ENCODE results near the gene ARSB.
A peak's percentile ranks its signal among the peaks of the same experiment; 100 is the strongest.
"Not testable (repeated sequence)": the region's sequence is repeated elsewhere in the genome, so short reads cannot be mapped to it uniquely, and the experiment has no call there.

Gene ARSB

GRCh38 chr5:78915170-78915569, 69.9 kb downstream of the ARSB start:
- no peaks in the 10 kb centered on the region for H3K36me3 ChIP-seq (replicated peaks; ENCODE audit: low read depth, low read length)
- H3K4me3 ChIP-seq (ENCODE audit: low read length): no peak overlapping the region
- no peaks in the 10 kb centered on the region for H3K27me3 ChIP-seq (ENCODE audit: low read depth, low read length)
- H3K9ac ChIP-seq (ENCODE audit: low read length): no peak overlapping the region
- H3K9me3 ChIP-seq (ENCODE audit: insufficient read depth, low read length): no peaks in the 10 kb centered on the region
- H4K20me1 ChIP-seq (ENCODE audit: insufficient read depth, low read length): no peaks in the 10 kb centered on the region
- no peak overlapping the region for H2AFZ ChIP-seq (ENCODE audit: low read depth, low read length)
- H3K4me1 ChIP-seq (ENCODE audit: low read length): peaks cover 21% of the 10 kb centered on the region
- no peak for TF ChIP-seq CTCF (IDR thresholded peaks at IDR 0.05; ENCODE audit: low read depth, low read length)
- no peak for TF ChIP-seq EZH2phosphoT487 (IDR thresholded peaks at IDR 0.05; ENCODE audit: low read depth)
- H3K4me2 ChIP-seq (ENCODE audit: low read length): no peak overlapping the region
- H3K79me2 ChIP-seq (ENCODE audit: low read length): no peaks in the 10 kb centered on the region
- no peak overlapping the region for H3K27ac ChIP-seq (ENCODE audit: low read length)

GRCh38 chr5:78912811-78913210, 72.3 kb downstream of the ARSB start:
- Histone ChIP-seq H3K27me3 (ENCODE audit: low read depth, low read length) (no peaks in the 10 kb centered on the region), H4K20me1 (ENCODE audit: insufficient read depth, low read length) (no peaks in the 10 kb centered on the region), H2AFZ (ENCODE audit: low read depth, low read length) (no peak overlapping the region), H3K27ac (ENCODE audit: low read length) (no peak overlapping the region), H3K79me2 (ENCODE audit: low read length) (no peaks in the 10 kb centered on the region), H3K4me2 (ENCODE audit: low read length) (peak overlapping the region; percentile 72; the same call in 1 of the 2 replicates), H3K4me1 (ENCODE audit: low read length) (peaks cover 32% of the 10 kb centered on the region), H3K9me3 (ENCODE audit: insufficient read depth, low read length) (no peaks in the 10 kb centered on the region), H3K9ac (ENCODE audit: low read length) (no peak overlapping the region), H3K36me3 (replicated peaks; ENCODE audit: low read depth, low read length) (no peaks in the 10 kb centered on the region), H3K4me3 (ENCODE audit: low read length) (no peak overlapping the region)
- TF ChIP-seq EZH2phosphoT487 (IDR thresholded peaks at IDR 0.05; ENCODE audit: low read depth) (no peak), CTCF (IDR thresholded peaks at IDR 0.05; ENCODE audit: low read depth, low read length) (no peak)

- Histone ChIP-seq H3K27ac (ENCODE audit: low read length) (0 out of 2 replicates have a peak overlapping the region, but pooled peaks have one; percentile 10), H3K27me3 (ENCODE audit: low read depth, low read length) (no peaks in the 10 kb centered on the region), H3K4me2 (ENCODE audit: low read length) (peak overlapping the region; percentile 72), H3K9ac (ENCODE audit: low read length) (no peak overlapping the region), H4K20me1 (ENCODE audit: insufficient read depth, low read length) (no peaks in the 10 kb centered on the region), H3K79me2 (ENCODE audit: low read length) (no peaks in the 10 kb centered on the region), H2AFZ (ENCODE audit: low read depth, low read length) (no peak overlapping the region), H3K9me3 (ENCODE audit: insufficient read depth, low read length) (no peaks in the 10 kb centered on the region), H3K4me3 (ENCODE audit: low read length) (peak overlapping the region; percentile 32), H3K4me1 (ENCODE audit: low read length) (peaks cover 38% of the 10 kb centered on the region), H3K36me3 (replicated peaks; ENCODE audit: low read depth, low read length) (no peaks in the 10 kb centered on the region)
- TF ChIP-seq CTCF (IDR thresholded peaks at IDR 0.05; ENCODE audit: low read depth, low read length) (no peak), EZH2phosphoT487 (IDR thresholded peaks at IDR 0.05; ENCODE audit: low read depth) (no peak)
Observed at GRCh38 chr5:78912085-78912771, 72.9 kb downstream of the ARSB start.

GRCh38 chr5:78909224-78909983, 75.7 kb downstream of the ARSB start:
- H3K9ac ChIP-seq (ENCODE audit: low read length); H3K27ac ChIP-seq (ENCODE audit: low read length); H3K4me2 ChIP-seq (ENCODE audit: low read length); H4K20me1 ChIP-seq (ENCODE audit: insufficient read depth, low read length); H3K36me3 ChIP-seq (replicated peaks; ENCODE audit: low read depth, low read length); H2AFZ ChIP-seq (ENCODE audit: low read depth, low read length); H3K27me3 ChIP-seq (ENCODE audit: low read depth, low read length); H3K79me2 ChIP-seq (ENCODE audit: low read length); H3K4me3 ChIP-seq (ENCODE audit: low read length); H3K9me3 ChIP-seq (ENCODE audit: insufficient read depth, low read length): not testable (repeated sequence)
- H3K4me1 ChIP-seq (ENCODE audit: low read length): peaks cover 63% of the 10 kb centered on the region
